ENCODE measurements around the gene GATAD1. TPM values are rescaled to one million over a fixed set of nuclear protein-coding genes. Genes with fewer than 3 reads are reported as not detected.
"Not testable (repeated sequence)": the region's sequence is repeated elsewhere in the genome, so short reads cannot be mapped to it uniquely, and the experiment has no call there.

GATAD1 gene
- total and polyA plus RNA-seq, 10 of the 15 experiments (the other 5 are each of a cell fraction or from before 2014, with no cell fraction given) = 5.5 to 45.2 (median 14.2) TPM

- H3K9me3 ChIP-seq (replicated peaks; ENCODE audit: control insufficient read depth, insufficient read depth, low read length); H3K4me3 ChIP-seq; H3K4me2 ChIP-seq (ENCODE audit: control insufficient read depth, insufficient read depth); RAD21 ChIA-PET (ENCODE audit: unreplicated experiment); in situ Hi-C loops (cut with MboI); H3K36me3 ChIP-seq (ENCODE audit: control insufficient read depth in 2 of 2, insufficient read depth in 2 of 2, low read length in 1 of 2); H3K27ac ChIP-seq (ENCODE audit: control insufficient read depth, insufficient read depth); H3K27me3 ChIP-seq (replicated peaks in 1 of 2; ENCODE audit: control insufficient read depth in 2 of 2, insufficient read depth in 2 of 2, low read length in 1 of 2); FAIRE-seq; H3K9ac ChIP-seq (ENCODE audit: control insufficient read depth, insufficient read depth, low read length); intact Hi-C loops (cut with micrococcal nuclease; ENCODE audit: unreplicated experiment); H3K4me1 ChIP-seq (ENCODE audit: control insufficient read depth, insufficient read depth, low read length); BruUV-seq (replicated peaks); H2AFZ ChIP-seq (ENCODE audit: control insufficient read depth, low read depth, low read length); DNase-seq (ENCODE audit: low read depth, low spot score); H4K20me1 ChIP-seq (ENCODE audit: control insufficient read depth, insufficient read depth); ATAC-seq; H3K79me2 ChIP-seq (ENCODE audit: control insufficient read depth, insufficient read depth, low read length); POLR2A ChIA-PET: not testable (repeated sequence)
- WGBS (ENCODE audit: insufficient coverage, insufficient replicate concordance, low lambda C conversion rate, missing lambda C conversion rate) = 89% methylated on average over 6 of the region's 6 CpGs
- CTCF ChIA-PET = interaction anchor here (1.0 kb wide), 1 partner anchor 14 kb away, joined by 3 read pairs; no protein-coding TSS in a partner anchor
- SMC1A ChIA-PET (ENCODE audit: uncharacterized antibody, unreplicated experiment) = interaction anchor here (0.8 to 1.2 kb wide), 2 partner anchors 8 to 67 kb away, joined by 3 to 4 read pairs; no protein-coding TSS in a partner anchor
Observed at GRCh38 chr7:92410162-92410561, 37.1 kb upstream of the GATAD1 start.

- ChIA-PET SMC1A (ENCODE audit: uncharacterized antibody, unreplicated experiment) (interaction anchor here (0.6 to 1.0 kb wide), 2 partner anchors 166 to 583 kb away, joined by 3 to 4 read pairs; no protein-coding TSS in a partner anchor), POLR2A (interaction anchor here (1.1 kb wide), 1 partner anchor 11 kb away, joined by 3 read pairs; no protein-coding TSS in a partner anchor), CTCF (interaction anchor here (0.6 to 5.6 kb wide), 5 partner anchors 12 to 235 kb away, joined by 3 to 35 read pairs (median 3); partner anchors contain the start of gene GATAD1), RAD21 (ENCODE audit: unreplicated experiment) (interaction anchor here (0.6 to 1.0 kb wide), 2 partner anchors 9 to 21 kb away, joined by 4 read pairs; no protein-coding TSS in a partner anchor)
- no peak overlapping the region for H2AFZ ChIP-seq (ENCODE audit: control insufficient read depth, low read depth, low read length)
- H3K4me3 ChIP-seq = no peak overlapping the region
- in situ Hi-C loops (cut with MboI) = no loop called here
- FAIRE-seq (no peak), DNase-seq (ENCODE audit: low read depth, low spot score) (no peak), ATAC-seq (no peak)
- H3K36me3 ChIP-seq (ENCODE audit: control insufficient read depth in 2 of 2, insufficient read depth in 2 of 2, low read length in 1 of 2) = no peaks in the 10 kb centered on the region
- no peaks in the 10 kb centered on the region for H3K79me2 ChIP-seq (ENCODE audit: control insufficient read depth, insufficient read depth, low read length)
- TF ChIP-seq E2F8 (IDR thresholded peaks at IDR 0.05; ENCODE audit: low read depth, partially characterized antibody) = no peak
- no peak for TF ChIP-seq SRF (IDR thresholded peaks at IDR 0.05; ENCODE audit: low read depth in 2 of 2, low read length in 2 of 2)
- TF ChIP-seq YBX1 (IDR thresholded peaks at IDR 0.05) = no peak
- TF ChIP-seq ELK1 (IDR thresholded peaks at IDR 0.05; ENCODE audit: low read depth, low read length) = no peak
- TF ChIP-seq RUNX3 (IDR thresholded peaks at IDR 0.05; ENCODE audit: low read length) = no peak
- no peak for TF ChIP-seq IKZF2 (IDR thresholded peaks at IDR 0.05)
- 78% methylated on average over 11 of the region's 11 CpGs for WGBS (ENCODE audit: insufficient coverage, insufficient replicate concordance, low lambda C conversion rate, missing lambda C conversion rate)
- no peak overlapping the region for H3K4me2 ChIP-seq (ENCODE audit: control insufficient read depth, insufficient read depth)
- H3K4me1 ChIP-seq (ENCODE audit: control insufficient read depth, insufficient read depth, low read length) = no peaks in the 10 kb centered on the region
- no peak overlapping the region for H3K27ac ChIP-seq (ENCODE audit: control insufficient read depth, insufficient read depth)
- no TSS peak for BruUV-seq (replicated peaks)
- intact Hi-C loops (cut with micrococcal nuclease; ENCODE audit: unreplicated experiment) = no loop called here
- no peak overlapping the region for H3K9ac ChIP-seq (ENCODE audit: control insufficient read depth, insufficient read depth, low read length)
- H4K20me1 ChIP-seq (ENCODE audit: control insufficient read depth, insufficient read depth) = no peaks in the 10 kb centered on the region
- no peaks in the 10 kb centered on the region for H3K27me3 ChIP-seq (replicated peaks in 1 of 2; ENCODE audit: control insufficient read depth in 2 of 2, insufficient read depth in 2 of 2, low read length in 1 of 2)
- no peaks in the 10 kb centered on the region for H3K9me3 ChIP-seq (replicated peaks; ENCODE audit: control insufficient read depth, insufficient read depth, low read length)
Observed at GRCh38 chr7:92412745-92413144, 34.5 kb upstream of the GATAD1 start.

Measured in GM12878 (cell line).